GM18858 (cell line): ENCODE measurements around the gene CARD9.
"Not testable (repeated sequence)": the region's sequence is repeated elsewhere in the genome, so short reads cannot be mapped to it uniquely, and the experiment has no call there.

ENCODE experiments used
- ATAC-seq: cut with Tn5 transposase; IDR thresholded peaks from one replicate; pipeline ENCODE4 v1.9.1; 2021; ENCODE audit not compliant: unreplicated experiment

CARD9 gene

GRCh38 chr9:136364942-136365774, 8.3 kb downstream of the CARD9 start:
- no peak for ATAC-seq

- peak; percentile 6 for ATAC-seq
These were observed 9.3 kb downstream of the CARD9 start for GRCh38 chr9:136363949-136364748.

GRCh38 chr9:136363106-136363948, 10.1 kb downstream of the CARD9 start, which contains the start of gene DNLZ:
Gene DNLZ, minus strand, starts transcription at chr9:136363744. Its CDS starts 30 bp downstream, at chr9:136363714.
- peak; percentile 52 for ATAC-seq

GRCh38 chr9:136362450-136362784, 11.1 kb downstream of the CARD9 start:
- ATAC-seq, result no peak

DNA sequence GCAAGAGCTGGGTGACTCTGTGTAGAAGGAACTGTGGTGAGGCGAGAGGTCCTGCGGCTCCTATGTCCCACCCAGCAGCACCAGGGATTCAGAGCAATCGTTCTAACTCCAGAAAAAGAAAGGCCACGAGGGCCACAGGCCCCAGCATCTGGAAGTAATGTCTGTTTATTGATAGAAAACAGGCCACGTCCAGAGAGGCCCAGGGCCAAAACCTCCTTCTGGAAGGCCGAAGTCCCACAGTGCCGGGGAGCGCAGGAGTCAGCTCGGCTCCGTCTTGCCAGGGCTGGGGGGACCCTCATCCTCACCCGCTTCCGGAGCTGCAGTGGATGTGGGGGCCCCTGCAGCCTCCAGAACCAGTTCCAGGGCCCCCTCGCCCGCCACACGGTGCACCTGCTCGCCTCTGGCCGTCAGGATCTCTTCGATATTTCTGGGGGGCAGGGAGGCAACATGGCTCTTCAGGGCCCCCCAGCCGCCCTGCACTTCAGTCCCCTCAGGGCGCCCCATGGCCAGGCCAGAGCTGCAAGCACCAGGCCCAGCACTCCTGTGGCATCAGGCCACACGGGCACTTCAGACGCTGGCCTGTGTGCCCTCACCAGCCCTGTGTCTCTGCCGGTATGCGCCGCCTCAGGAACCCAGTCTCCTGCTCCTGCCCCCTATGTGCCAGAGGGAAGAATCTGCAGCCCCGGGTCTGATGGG, 11.6 kb downstream of the CARD9 start:
- ATAC-seq, result no peak

DNA sequence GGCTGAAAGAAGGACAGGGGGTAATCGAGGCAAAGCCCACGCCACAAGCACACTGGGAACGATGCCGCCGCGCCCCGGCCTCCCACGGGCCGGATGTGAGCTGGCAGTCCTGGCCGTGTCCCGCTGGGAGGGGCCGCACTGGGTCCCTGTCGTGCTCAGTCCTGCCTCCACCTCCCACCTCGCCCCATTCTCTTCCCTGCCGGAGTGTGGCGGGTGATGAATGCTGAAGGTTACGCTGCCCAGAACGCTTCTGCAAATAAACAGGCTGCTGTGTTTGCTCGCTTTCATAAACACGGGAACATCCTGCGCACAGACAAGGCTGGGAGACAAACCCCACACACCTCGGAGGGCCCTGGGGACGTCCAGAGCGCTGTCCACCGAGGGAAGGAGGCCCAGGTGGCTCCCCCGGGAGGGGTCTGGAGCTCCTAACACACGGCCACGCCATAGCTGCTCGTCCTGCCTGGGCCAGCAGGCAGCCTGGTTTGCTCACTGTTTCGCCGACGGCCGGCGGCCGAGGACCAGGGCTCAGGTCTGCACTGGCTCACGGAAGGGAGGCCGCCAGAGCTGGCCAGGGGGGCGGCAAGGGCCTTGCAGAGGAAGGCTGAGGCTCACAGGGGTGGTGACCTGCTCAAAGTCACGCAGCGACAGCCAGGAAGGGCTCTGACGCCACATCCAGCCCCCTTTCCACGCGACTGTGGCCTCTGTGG, 12.3 kb downstream of the CARD9 start:
- no peak for ATAC-seq

DNA sequence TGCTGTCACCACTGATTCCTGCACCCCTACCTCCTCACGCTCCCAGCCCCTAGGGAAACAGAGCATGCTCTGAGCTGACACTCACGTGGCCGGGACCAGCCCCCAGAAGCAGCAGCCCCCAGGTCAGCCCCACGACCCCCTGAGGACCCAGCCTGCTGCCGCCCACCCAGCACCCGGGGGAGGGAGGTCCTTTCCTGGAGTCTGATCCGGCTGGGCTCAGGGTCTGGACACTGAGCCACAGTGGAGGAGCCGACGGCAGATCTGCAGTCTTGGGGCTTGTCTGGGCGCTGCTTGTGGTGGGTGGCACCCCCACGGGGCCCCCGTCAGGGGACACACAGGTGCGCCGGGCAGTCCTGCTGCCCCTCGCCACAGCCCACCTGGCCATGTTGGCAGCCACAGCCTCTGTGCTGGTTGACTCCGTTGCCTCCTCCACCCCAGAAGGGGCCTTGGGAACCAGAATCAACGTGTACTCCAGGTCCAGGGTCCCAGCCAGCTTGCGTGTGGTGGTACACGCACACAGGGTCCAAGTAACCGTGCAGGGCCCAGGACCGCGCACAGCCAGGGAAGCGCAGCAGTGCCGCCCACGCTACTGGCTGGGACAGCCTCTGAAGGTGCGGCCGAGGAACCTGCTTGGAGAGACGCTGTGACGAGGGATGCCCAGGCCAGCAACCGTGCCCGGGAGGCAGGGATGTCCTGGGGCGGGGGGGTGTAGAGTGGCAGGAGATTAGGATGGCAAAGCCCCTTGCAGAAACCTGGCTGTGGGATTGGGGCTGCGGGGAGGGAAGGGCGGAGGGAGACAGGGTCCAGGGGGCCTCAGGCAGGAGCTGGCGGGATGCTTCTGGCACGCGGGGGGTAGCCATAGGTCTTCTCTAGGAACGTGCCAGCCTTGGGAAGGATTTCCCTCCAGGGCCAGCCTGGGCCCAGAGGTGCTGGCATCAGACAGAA, 13.4 kb downstream of the CARD9 start:
- ATAC-seq, result no peak

DNA sequence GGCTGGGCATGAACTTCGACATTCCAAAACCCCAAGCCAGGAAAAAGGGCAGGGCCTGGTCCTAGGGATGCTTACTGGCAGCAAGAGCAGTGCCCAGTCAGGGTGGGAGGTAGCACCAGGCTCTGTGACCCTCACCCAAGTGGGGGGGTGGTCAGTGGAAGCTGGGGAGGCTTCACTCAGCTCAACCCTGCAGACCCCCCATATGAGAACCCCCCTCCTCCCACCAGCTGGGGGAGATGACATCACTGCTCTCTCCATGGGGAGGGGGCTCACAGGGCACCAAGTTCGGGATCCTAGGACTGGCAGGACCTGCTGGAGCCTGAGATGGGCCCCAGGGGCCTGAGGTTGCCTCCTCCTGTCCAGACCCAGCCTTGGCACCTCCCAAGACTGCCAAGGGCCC, 14.6 kb downstream of the CARD9 start:
- ATAC-seq, result no peak

DNA sequence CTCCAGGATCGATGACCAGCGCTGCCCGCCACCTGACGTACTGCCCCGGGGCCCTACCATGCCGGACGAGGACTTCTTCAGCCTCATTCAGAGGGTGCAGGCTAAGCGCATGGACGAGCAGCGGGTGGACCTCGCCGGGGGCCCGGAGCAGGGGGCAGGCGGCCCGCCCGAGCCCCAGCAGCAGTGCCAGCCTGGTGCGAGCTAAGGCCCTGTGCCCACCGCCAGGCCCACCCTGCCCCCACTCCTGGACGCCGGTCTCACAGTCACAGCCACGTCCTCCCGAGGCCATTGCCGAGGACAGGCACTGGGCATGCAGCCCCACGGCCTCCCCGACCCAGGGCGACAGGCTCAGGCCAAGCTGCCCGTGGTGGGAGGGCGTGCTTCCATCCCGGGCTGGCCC, 15.5 kb downstream of the CARD9 start:
- no peak for ATAC-seq

- no peak for ATAC-seq
These were observed 16.2 kb downstream of the CARD9 start for GRCh38 chr9:136357202-136357725.

GRCh38 chr9:136355616-136356557, 17.6 kb downstream of the CARD9 start:
- no peak for ATAC-seq

GRCh38 chr9:136354592-136355085, 18.8 kb downstream of the CARD9 start:
- ATAC-seq, result no peak

DNA sequence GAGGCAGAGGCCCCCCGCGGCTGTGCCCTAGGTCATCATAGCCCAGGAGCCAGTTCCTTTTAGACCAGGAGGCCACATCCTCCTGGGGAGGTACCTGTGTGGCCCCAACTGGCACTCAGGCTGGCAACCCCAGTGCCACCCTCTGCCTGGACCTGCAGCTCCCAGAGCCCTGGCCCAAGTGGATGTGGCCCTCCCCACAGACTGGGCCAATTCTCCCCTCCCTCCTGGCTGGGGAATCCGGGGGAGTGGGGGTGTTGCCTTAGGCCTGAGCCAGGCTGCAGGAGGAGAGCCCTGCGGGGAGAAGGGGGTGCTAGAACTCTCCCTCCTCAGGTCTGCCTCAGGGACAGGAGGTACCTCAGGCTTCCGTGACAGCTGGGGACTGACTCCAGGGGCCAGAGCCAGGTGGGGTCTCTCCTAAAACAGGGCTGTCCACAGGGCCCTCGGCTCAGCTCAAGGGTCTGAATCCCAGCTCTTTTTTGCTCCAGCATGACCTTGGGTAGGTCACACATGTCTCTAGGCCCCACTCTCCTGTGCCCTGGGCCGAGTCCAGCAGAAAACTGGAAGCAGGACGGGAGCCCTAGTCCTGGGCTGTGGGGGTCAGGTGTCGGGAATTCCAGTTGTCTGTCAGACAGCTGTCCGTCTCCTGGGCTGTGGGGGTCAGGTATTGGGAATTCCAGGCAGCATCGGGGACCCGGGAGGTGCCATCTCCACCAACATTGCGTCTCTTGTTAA, 19.5 kb downstream of the CARD9 start:
- ATAC-seq, result no peak

- ATAC-seq, result no peak
These were observed 20.4 kb downstream of the CARD9 start for GRCh38 chr9:136353088-136353487.

GRCh38 chr9:136352682-136353081, 20.8 kb downstream of the CARD9 start:
- no peak for ATAC-seq

GRCh38 chr9:136351868-136352267, 21.6 kb downstream of the CARD9 start:
- ATAC-seq, result not testable (repeated sequence)
